ENCODE results near the gene C1orf94. TPM values are rescaled to one million over a fixed set of nuclear protein-coding genes. Genes with fewer than 3 reads are reported as not detected.

The C1orf94 gene, protein sequence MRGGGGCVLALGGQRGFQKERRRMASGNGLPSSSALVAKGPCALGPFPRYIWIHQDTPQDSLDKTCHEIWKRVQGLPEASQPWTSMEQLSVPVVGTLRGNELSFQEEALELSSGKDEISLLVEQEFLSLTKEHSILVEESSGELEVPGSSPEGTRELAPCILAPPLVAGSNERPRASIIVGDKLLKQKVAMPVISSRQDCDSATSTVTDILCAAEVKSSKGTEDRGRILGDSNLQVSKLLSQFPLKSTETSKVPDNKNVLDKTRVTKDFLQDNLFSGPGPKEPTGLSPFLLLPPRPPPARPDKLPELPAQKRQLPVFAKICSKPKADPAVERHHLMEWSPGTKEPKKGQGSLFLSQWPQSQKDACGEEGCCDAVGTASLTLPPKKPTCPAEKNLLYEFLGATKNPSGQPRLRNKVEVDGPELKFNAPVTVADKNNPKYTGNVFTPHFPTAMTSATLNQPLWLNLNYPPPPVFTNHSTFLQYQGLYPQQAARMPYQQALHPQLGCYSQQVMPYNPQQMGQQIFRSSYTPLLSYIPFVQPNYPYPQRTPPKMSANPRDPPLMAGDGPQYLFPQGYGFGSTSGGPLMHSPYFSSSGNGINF
- not detected in 2 replicates for polyA plus RNA-seq (2012; rRNA removed)
- not detected in 2 replicates for polyA plus RNA-seq (2012; cell fraction: cytosol; rRNA removed)
- not detected in 2 replicates for polyA plus RNA-seq (2012; cell fraction: nucleus; rRNA removed)

DNA sequence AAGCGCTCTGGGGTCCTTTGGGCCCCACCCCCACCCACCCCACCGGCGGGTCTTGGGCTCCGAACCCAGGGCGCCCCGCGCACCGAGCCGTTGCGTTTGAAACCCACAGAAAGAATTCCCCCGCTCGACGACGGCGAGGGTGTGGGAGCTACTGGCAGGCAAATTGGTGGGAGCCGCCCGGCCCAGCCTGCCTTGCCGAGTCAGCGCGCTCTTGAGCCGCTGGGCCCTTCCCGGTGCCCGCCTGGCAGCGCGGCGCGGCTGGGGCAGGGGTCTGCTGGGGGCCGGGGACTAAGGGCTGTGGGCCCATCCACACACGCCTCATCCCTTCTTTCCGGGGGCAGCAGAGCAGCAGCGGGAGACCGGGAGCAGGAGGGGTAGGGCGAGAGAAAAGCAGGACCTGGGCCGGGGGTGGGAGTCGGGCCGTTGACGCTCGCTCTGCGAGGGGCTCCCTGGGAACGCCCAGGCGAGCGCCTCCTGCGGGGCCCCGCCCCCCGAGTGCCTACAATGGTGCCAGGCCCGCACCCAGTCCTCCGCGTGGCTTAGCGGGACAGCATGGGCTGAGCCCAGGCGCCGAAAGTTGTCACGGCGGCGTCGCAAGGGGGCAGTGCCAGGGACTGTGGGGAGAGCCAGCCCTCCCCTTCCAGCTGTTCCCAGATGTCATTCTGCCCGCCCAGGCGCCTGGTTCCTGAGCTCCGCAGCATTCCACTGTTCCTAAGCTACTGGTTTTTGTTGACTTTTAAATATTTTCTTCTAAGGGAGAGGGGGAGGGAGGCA is at the start of gene C1orf94:
C1orf94 (plus strand) TSS at position 78 of the 774 bp plus-strand sequence. CDS start 883 bp downstream, outside the sequence.
- H3K36me3 ChIP-seq (replicated peaks in 1 of 2; ENCODE audit: control insufficient read depth in 1 of 2, insufficient read depth in 2 of 2, low read length in 1 of 2) = no peaks in the 10 kb centered on the region
- POLR2A ChIA-PET = no interaction called here
- H4K20me1 ChIP-seq (ENCODE audit: insufficient read depth) = no peaks in the 10 kb centered on the region
- CTCF ChIA-PET = interaction anchor here (1.0 to 1.1 kb wide), 3 partner anchors 14 to 544 kb away, joined by 3 to 6 read pairs (median 4); no protein-coding TSS in a partner anchor
- no peaks in the 10 kb centered on the region for H3K27me3 ChIP-seq (ENCODE audit: insufficient read depth)
- DNase-seq = no peak
- H3K9ac ChIP-seq = no peak within 1 kb of the TSS
- no peak within 1 kb of the TSS for H3K4me2 ChIP-seq
- H3K4me3 ChIP-seq (ENCODE audit: low read depth in 2 of 2, low read length in 1 of 2) = no peak within 1 kb of the TSS
- no peak within 1 kb of the TSS for H2AFZ ChIP-seq (ENCODE audit: low read depth)
- no peaks in the 10 kb centered on the region for H3K4me1 ChIP-seq (ENCODE audit: control insufficient read depth in 1 of 2, insufficient read depth in 2 of 2, low read depth in 1 of 2, low read length in 1 of 2)
- no peaks in the 10 kb centered on the region for H3F3A ChIP-seq (replicated peaks; ENCODE audit: insufficient read depth)
- no peak within 1 kb of the TSS for H3K27ac ChIP-seq (ENCODE audit: low read depth in 2 of 2, low read length in 1 of 2)
- no peaks in the 10 kb centered on the region for H3K79me2 ChIP-seq (ENCODE audit: insufficient read depth)
- 66% methylated on average over 19 of the region's 58 CpGs for WGBS (ENCODE audit: low lambda C conversion rate)
- TF ChIP-seq SMC3 (IDR thresholded peaks at IDR 0.05; ENCODE audit: low read depth, low read length) (no peak), EZH2phosphoT487 (IDR thresholded peaks at IDR 0.05; ENCODE audit: borderline replicate concordance, low read depth) (no peak), POLR2AphosphoS5 (IDR thresholded peaks at IDR 0.05; ENCODE audit: low read depth, low read length) (no peak), RFX5 (IDR thresholded peaks at IDR 0.05; ENCODE audit: low read length) (no peak), NRF1 (IDR thresholded peaks at IDR 0.05; ENCODE audit: low read depth, low read length) (no peak), TAF1 (IDR thresholded peaks at IDR 0.05; ENCODE audit: borderline replicate concordance, low read depth, low read length) (no peak), SIN3A (IDR thresholded peaks at IDR 0.05; ENCODE audit: borderline replicate concordance, low read depth, low read length) (no peak), ELF1 (IDR thresholded peaks at IDR 0.05) (no peak), RCOR1 (IDR thresholded peaks at IDR 0.05; ENCODE audit: low read length) (no peak), TCF12 (IDR thresholded peaks at IDR 0.05) (no peak), MEF2A (IDR thresholded peaks at IDR 0.05; ENCODE audit: borderline replicate concordance, low read depth) (no peak), FOSL2 (IDR thresholded peaks at IDR 0.05; ENCODE audit: borderline replicate concordance, low read depth) (no peak)
- TF ChIP-seq, protein P1, sequence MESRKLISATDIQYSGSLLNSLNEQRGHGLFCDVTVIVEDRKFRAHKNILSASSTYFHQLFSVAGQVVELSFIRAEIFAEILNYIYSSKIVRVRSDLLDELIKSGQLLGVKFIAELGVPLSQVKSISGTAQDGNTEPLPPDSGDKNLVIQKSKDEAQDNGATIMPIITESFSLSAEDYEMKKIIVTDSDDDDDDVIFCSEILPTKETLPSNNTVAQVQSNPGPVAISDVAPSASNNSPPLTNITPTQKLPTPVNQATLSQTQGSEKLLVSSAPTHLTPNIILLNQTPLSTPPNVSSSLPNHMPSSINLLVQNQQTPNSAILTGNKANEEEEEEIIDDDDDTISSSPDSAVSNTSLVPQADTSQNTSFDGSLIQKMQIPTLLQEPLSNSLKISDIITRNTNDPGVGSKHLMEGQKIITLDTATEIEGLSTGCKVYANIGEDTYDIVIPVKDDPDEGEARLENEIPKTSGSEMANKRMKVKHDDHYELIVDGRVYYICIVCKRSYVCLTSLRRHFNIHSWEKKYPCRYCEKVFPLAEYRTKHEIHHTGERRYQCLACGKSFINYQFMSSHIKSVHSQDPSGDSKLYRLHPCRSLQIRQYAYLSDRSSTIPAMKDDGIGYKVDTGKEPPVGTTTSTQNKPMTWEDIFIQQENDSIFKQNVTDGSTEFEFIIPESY (IDR thresholded peaks at IDR 0.05; ENCODE audit: borderline replicate concordance, low read depth) = no peak
- TF ChIP-seq, protein P2, sequence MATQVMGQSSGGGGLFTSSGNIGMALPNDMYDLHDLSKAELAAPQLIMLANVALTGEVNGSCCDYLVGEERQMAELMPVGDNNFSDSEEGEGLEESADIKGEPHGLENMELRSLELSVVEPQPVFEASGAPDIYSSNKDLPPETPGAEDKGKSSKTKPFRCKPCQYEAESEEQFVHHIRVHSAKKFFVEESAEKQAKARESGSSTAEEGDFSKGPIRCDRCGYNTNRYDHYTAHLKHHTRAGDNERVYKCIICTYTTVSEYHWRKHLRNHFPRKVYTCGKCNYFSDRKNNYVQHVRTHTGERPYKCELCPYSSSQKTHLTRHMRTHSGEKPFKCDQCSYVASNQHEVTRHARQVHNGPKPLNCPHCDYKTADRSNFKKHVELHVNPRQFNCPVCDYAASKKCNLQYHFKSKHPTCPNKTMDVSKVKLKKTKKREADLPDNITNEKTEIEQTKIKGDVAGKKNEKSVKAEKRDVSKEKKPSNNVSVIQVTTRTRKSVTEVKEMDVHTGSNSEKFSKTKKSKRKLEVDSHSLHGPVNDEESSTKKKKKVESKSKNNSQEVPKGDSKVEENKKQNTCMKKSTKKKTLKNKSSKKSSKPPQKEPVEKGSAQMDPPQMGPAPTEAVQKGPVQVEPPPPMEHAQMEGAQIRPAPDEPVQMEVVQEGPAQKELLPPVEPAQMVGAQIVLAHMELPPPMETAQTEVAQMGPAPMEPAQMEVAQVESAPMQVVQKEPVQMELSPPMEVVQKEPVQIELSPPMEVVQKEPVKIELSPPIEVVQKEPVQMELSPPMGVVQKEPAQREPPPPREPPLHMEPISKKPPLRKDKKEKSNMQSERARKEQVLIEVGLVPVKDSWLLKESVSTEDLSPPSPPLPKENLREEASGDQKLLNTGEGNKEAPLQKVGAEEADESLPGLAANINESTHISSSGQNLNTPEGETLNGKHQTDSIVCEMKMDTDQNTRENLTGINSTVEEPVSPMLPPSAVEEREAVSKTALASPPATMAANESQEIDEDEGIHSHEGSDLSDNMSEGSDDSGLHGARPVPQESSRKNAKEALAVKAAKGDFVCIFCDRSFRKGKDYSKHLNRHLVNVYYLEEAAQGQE (IDR thresholded peaks at IDR 0.05; ENCODE audit: low read depth, low read length) = no peak
- H3K9me2 ChIP-seq = no peaks in the 10 kb centered on the region
- H3K9me3 ChIP-seq = no peaks in the 10 kb centered on the region
